ENCODE data around the gene MARCO.

Gene MARCO, protein sequence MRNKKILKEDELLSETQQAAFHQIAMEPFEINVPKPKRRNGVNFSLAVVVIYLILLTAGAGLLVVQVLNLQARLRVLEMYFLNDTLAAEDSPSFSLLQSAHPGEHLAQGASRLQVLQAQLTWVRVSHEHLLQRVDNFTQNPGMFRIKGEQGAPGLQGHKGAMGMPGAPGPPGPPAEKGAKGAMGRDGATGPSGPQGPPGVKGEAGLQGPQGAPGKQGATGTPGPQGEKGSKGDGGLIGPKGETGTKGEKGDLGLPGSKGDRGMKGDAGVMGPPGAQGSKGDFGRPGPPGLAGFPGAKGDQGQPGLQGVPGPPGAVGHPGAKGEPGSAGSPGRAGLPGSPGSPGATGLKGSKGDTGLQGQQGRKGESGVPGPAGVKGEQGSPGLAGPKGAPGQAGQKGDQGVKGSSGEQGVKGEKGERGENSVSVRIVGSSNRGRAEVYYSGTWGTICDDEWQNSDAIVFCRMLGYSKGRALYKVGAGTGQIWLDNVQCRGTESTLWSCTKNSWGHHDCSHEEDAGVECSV

GRCh38 chr2:118942031-118942430 lies at the start of gene MARCO:
TSS of gene MARCO (plus strand) at chr2:118942194. CDS start at chr2:118942301, 107 bp downstream.
- DNase-seq = no peak

- no peak for DNase-seq
Measured at GRCh38 chr2:118893100-118893499, 48.9 kb upstream of the MARCO start.

DNA sequence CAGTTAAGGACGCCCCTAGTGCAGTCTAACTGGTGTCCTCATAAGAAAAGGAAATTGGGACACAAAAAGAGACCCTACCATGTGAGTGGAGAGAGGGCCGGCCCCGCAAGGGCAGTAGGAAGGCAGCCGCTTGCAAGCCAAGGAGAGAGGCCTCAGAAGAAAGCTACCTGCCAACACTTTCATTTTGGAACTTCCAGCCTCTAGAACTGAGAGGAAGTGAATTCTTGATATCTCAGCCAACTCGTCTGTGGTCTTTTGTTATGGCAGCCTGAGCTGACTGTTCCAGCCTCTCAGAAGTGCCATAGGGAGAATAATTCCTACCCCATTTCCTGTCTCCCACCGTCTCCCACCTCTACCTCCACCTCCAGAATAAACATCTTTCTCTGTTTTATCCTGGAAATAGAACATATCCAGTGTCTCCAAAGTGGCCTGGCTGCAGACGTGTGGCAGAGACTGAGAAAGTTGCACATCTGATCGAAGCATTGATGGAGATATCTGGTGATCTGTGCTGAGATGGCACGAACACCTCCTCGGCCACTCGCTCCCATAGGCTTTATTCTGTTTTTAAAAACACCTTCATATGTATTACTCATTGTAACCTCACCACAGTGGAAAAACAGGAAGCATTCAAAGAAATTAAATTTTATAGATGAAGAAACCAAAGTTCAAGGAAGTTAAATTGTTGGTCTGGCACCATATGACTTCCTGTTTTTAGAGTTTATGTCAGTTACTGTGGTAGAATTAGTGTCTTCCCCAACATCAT lies 39.5 kb upstream of the MARCO start:
- peak in 1 of 6 experiments; percentile 12 for DNase-seq

DNA sequence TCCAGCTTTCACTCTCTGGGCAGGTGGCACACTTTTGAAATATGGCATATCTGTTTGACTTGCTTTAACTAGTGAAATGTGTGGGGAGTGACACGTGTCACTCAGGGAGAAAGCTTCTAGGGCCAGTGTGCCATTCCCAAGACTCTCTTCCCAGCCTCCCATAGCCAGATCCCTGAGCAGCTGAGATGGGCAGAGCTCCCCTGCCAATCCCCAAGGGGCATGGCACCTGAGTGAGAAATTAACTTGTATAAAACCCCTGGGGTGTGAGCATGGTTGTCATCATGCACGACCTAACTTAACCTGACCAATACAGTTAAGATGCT lies 39.0 kb upstream of the MARCO start:
- no peak for DNase-seq

DNA sequence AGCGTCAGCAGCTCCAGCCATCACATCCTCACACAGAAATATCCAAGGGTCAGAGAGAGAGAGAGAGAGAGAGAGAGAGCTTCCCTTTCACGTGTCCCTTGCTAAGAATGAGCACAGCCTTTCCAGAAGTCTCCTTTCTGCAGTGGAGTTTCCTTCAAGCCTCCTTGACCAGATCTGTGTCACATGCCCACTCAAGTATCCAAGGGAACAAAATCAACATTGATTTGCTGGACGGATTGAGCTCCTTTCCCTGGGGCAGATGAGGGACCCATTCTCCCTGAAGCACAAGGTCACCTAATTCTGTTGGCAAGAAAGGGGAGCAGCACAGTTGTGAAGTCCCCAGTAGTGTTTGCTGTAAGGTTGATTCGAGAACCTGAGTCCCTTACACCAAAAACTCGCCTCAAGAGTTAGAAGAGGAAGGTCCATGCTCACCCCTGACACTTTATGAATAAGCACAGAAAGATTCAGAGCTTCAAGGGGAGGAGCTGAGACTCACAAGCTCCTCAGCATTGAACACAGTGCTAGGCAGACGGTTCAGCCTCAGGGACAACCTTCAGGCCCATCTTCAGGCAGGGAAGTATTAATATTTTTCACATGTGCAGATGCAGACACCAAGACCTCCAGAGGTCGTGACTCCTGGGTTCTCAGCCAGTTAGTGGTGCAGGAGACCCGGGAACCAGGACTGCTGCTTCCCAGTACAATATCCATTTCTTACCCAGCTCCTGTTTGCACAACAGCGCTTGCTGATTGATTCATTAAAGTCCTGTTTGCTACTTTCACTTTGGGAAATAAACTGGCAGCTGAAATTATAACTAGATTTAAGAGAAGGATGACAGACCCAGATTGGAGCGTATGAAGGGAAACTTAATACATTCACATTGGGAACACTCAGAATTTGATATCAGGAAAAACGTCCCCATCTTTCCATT lies 38.2 kb upstream of the MARCO start:
- no peak for DNase-seq

- no peak for DNase-seq
Measured at GRCh38 chr2:118905206-118905605, 36.8 kb upstream of the MARCO start.

GRCh38 chr2:118906186-118906585 lies 35.8 kb upstream of the MARCO start:
- DNase-seq = no peak

GRCh38 chr2:118907759-118908158 lies 34.2 kb upstream of the MARCO start:
- no peak for DNase-seq

GRCh38 chr2:118909191-118909590 lies 32.8 kb upstream of the MARCO start:
- no peak for DNase-seq

- no peak for DNase-seq
Measured at GRCh38 chr2:118911166-118911856, 30.7 kb upstream of the MARCO start.

DNA sequence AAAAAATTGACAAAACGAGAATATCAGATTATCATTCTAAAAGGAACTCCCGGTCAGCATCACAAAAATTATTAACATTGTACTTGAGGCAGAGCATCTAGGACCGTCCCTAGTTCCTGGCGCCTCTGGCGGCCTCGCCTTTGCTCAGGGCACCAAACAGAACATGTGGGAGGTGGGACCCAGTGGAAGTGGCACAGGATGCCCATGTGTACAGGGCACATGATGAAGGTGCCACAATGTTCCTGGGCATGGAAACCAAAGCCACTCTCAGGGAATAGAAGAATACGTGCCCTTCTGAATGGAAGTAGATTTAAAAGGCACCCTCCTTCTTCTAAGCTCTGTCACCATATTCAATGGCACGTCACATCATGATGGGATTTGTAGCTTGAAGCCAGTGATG lies 30.1 kb upstream of the MARCO start:
- DNase-seq = no peak

DNA sequence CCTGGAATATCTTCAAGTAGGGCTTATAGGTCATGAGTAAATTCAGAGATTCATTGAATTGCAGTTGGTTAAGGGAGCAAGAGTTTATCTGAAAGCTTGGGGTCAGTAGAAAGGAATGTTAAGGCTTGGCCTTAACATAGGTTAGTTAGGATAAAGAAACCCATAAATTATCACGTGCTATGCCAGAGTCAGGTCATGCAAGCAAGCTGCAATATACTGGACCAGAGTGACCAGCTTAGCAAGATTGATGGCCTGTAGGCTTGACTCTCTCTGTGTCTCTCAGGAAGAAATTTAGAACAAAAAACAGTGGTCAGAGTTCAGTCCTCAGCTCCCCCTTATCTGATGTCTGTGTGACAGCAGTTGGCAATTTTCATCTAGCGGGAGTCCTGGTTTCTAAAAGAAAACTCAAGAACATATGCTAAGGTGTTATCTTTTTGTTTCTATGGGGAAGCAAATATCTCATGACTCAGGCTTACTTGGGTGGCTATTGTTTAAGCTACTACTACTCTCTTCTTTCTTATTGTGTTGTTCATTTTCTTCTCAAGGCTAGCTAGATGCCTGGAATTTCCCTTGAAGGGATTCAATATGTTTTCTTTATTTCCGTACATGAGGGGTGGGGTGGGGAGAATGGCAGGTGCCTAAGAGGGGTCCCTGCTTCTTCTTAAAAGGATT lies 28.7 kb upstream of the MARCO start:
- DNase-seq = no peak

DNA sequence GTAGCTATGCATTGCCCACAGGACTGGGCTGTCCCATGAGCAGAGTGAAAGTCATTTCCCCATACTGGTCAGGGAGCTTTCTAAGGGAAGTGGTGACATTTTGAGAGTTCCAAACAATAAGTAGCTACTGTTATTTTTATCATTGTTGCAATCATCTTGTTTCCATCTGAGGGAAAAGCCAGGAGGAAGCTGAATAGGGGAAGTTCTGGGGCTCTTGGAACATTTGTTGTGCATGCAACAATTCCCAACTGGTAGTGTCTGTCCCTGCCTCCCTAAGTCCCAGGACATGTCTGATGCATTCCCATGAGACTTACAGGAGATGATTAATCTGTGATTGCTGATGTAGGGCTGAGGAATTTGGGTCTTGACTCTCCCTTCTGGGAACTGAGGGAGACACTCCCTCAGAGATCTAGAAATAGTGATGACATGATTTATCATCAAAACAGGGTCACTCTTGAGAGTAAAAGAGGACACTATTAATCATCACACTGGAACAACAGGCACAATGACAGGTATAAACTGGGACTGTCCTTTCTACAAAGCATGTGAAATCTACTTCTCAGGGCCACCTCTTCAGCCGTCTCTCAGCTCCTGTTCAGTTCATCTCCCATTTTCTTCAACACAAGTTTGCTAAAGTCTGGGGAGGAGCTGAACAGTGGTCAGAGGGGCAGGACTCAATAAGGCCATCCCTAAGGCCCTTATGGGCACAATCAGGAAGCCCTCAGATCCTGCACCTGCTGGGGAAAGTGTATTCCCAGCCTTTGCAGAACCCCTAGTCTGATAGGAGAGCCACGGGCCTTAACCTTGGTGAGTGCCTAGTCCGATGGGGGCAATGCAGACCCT lies 28.0 kb upstream of the MARCO start:
- no peak for DNase-seq

GRCh38 chr2:118914721-118915453 lies 27.1 kb upstream of the MARCO start:
- no peak for DNase-seq

GRCh38 chr2:118918017-118918416 lies 24.0 kb upstream of the MARCO start:
- DNase-seq = no peak

GRCh38 chr2:118921646-118922045 lies 20.3 kb upstream of the MARCO start:
- DNase-seq = no peak

GRCh38 chr2:118922254-118922653 lies 19.7 kb upstream of the MARCO start:
- DNase-seq = no peak

DNA sequence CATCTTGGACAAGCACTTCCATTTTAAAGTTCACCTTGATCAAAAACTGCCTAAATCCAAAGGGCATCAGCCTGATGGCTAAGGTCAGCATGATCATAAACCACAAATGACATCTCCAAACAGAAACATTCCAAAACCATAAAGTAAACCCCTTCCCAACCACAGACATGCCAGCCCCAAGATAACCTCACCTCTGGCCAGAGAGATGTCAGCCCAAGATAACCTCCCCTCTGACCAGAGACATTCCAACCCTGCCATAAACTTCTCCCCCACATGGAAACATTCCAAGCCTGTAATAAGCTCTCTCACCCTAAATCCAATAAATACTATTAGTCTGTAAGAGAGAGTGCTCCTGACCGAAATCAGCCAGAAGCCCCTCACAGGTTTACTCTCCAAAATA lies 18.6 kb upstream of the MARCO start:
- DNase-seq = no peak

GRCh38 chr2:118925476-118925875 lies 16.5 kb upstream of the MARCO start:
- no peak for DNase-seq

GRCh38 chr2:118925981-118926380 lies 16.0 kb upstream of the MARCO start:
- no peak for DNase-seq

Data from stimulated activated naive CD4-positive, alpha-beta T cell (primary cell).